NB4 (cell line): ENCODE measurements around the gene POGK.

Source experiments
- MYC ChIP-seq: IDR thresholded peaks from 2 replicates; pipeline ENCODE4 v1.6.1; 2011; ENCODE audit warnings: low read depth, low read length
- POLR2A ChIP-seq: IDR thresholded peaks from 2 replicates; pipeline ENCODE4 v1.6.1; 2011; ENCODE audit warnings: mild to moderate bottlenecking; ENCODE audit not compliant: insufficient read length; ENCODE audit errors: extremely low read depth
- TF ChIP-seq, protein P1 (sequence below): IDR thresholded peaks from one replicate; pipeline ENCODE4 v1.5.1; 2012; ENCODE audit warnings: low read depth, low read length

- TF ChIP-seq, protein P1, sequence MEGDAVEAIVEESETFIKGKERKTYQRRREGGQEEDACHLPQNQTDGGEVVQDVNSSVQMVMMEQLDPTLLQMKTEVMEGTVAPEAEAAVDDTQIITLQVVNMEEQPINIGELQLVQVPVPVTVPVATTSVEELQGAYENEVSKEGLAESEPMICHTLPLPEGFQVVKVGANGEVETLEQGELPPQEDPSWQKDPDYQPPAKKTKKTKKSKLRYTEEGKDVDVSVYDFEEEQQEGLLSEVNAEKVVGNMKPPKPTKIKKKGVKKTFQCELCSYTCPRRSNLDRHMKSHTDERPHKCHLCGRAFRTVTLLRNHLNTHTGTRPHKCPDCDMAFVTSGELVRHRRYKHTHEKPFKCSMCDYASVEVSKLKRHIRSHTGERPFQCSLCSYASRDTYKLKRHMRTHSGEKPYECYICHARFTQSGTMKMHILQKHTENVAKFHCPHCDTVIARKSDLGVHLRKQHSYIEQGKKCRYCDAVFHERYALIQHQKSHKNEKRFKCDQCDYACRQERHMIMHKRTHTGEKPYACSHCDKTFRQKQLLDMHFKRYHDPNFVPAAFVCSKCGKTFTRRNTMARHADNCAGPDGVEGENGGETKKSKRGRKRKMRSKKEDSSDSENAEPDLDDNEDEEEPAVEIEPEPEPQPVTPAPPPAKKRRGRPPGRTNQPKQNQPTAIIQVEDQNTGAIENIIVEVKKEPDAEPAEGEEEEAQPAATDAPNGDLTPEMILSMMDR = no peak
- no peak for TF ChIP-seq POLR2A
- no peak for TF ChIP-seq MYC
Measured at GRCh38 chr1:166858726-166859419, 19.6 kb downstream of the POGK start.
